GM21381 (cell line): ENCODE results near the gene FGF1.

Experiments
- ATAC-seq: cut with Tn5 transposase; IDR thresholded peaks from one replicate; pipeline ENCODE4 v1.9.1; 2021; ENCODE audit warnings: mild to moderate bottlenecking, moderate library complexity; ENCODE audit not compliant: unreplicated experiment

FGF1 gene

GRCh38 chr5:142586552-142586951 is 99.3 kb downstream of the FGF1 start:
- no peak for ATAC-seq

- ATAC-seq = no peak
Observed at GRCh38 chr5:142585451-142585850, 100.4 kb downstream of the FGF1 start.

DNA sequence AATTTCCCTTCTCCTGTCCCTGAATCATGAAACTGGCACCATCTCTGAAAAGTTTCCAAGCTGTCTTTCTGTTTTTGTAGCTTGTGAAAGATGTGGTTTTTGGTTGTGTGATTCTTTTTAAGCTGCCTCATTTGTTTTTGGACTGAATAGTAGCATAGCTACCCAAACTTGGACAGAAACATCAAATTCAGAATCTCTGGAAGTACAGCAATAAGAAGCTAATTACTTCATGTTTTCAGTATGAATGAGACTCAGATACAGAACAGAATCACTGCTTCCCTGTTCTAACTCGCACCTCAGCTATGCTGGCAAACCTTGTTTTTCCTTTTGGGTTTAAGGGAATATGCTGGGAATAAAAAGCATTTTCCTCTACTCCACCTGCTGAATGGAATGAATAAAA is 101.0 kb downstream of the FGF1 start:
- ATAC-seq = no peak

- ATAC-seq = no peak
Observed at GRCh38 chr5:142578161-142578830, 107.6 kb downstream of the FGF1 start.

GRCh38 chr5:142576804-142577203 is 109.1 kb downstream of the FGF1 start:
- ATAC-seq = no peak

GRCh38 chr5:142576303-142576702 is 109.6 kb downstream of the FGF1 start:
- no peak for ATAC-seq

DNA sequence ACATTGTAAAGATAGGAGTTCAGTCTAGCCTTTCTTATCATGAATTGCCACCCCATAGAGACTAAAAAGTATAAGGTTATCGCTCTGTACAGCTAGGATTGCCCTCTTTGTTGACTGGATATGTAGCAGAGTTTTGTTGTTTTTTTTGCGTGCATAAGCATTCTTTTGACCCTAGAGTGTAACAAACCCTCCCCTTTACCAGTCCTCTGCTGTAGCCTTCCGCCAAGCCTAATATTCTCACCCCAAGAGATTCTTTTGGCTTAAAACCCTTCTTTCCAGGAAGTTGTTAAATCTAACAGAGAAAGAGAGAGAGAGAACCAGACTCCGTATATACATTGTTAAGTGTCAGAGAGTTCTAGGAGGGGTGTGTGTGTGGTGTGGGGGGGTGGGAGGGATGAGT is 113.9 kb downstream of the FGF1 start:
- no peak for ATAC-seq

GRCh38 chr5:142571371-142571770 is 114.5 kb downstream of the FGF1 start:
- no peak for ATAC-seq

DNA sequence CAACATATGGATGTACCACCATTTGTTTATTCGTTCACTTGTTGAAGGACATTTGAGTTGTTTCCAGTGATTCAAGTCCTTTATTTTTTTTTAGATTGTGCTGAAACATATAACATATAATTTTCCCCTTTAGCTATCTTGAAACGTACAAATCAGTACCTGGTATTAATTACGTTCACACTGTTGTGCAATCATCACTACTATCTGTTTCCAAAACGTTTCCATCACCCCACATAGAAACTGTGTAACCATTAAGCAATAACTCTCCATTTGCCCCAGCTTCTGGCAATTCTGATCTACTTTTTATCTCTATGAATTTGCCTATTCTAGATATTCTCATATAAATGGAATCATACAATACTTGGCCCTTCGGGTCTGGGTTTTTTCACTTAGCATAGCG is 116.0 kb downstream of the FGF1 start:
- no peak for ATAC-seq

DNA sequence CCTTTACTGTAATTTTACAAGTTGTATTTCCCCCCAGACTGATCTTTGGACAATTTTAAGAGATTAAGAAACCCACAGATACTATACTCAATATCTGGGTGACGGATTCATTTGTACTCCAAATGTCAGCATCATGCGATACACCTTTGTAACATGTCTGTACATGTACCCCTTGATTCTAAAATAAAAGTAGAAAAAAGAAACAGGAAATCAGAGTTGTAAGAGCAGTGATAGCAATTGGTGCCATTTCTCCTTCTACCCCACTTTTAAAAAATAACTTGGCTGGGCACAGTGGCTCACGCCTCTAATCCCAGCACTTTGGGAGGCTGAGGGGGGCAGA is 116.9 kb downstream of the FGF1 start:
- ATAC-seq = no peak

GRCh38 chr5:142568283-142568995 is 117.5 kb downstream of the FGF1 start:
- no peak for ATAC-seq

DNA sequence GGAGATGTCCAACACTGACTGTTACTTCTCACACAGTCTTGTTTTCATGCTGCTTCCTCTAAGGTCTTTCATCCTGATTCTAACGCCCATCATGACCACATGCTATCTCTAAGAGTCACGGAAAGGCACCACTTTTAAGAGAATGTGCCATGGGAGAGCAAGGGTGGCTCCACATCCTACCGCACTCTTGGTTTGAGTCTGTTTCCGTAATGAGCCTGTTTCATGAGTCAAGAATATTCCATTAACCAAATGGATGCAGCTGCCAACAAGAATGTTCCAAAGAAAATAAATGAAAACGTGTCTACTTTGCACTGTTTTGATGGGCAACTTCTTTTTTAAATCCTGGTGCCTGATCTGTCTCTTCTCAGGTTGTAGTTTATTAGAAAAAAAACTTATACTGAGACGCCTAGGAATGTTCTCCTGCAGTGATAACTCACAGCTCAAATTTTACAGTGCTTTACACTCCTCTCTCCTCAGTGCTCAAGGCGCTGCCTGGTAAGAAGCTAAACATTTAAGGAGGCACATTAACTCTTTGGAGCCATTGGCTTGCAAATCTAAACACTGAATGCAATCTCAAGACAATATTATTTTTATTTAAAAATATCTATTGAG is 124.3 kb downstream of the FGF1 start:
- no peak for ATAC-seq

GRCh38 chr5:142561029-142561428 is 124.9 kb downstream of the FGF1 start:
- ATAC-seq = no peak

DNA sequence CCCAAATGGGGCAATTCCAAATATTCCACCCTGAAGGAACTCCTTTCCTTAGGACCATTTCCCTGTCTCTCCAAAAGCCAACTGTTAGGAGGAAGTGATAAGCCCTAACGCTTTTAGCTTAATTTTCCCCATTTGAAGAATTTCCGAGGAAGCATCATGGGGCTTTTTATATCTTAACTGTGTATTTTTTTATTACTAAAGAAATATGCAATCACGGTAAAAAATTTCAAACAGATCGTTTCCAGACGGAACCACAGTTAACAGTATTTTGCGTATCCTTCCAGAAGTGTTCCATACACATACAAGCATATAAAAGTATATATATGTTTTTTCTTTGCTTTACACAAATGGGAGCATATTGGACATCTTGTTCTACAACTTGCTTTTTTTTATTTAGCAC is 133.8 kb downstream of the FGF1 start:
- no peak for ATAC-seq

- no peak for ATAC-seq
Observed at GRCh38 chr5:142551338-142552067, 134.4 kb downstream of the FGF1 start.

GRCh38 chr5:142550471-142550870 is 135.4 kb downstream of the FGF1 start:
- no peak for ATAC-seq

GRCh38 chr5:142549834-142550233 is 136.1 kb downstream of the FGF1 start:
- ATAC-seq = no peak

- no peak for ATAC-seq
Observed at GRCh38 chr5:142548739-142549275, 137.1 kb downstream of the FGF1 start.

GRCh38 chr5:142547445-142548380 is 138.2 kb downstream of the FGF1 start:
- ATAC-seq = no peak

GRCh38 chr5:142545650-142546322 is 140.1 kb downstream of the FGF1 start:
- no peak for ATAC-seq
